ENCODE measurements around the gene CX3CL1.
"Not testable (repeated sequence)": the region's sequence is repeated elsewhere in the genome, so short reads cannot be mapped to it uniquely, and the experiment has no call there.

DNA sequence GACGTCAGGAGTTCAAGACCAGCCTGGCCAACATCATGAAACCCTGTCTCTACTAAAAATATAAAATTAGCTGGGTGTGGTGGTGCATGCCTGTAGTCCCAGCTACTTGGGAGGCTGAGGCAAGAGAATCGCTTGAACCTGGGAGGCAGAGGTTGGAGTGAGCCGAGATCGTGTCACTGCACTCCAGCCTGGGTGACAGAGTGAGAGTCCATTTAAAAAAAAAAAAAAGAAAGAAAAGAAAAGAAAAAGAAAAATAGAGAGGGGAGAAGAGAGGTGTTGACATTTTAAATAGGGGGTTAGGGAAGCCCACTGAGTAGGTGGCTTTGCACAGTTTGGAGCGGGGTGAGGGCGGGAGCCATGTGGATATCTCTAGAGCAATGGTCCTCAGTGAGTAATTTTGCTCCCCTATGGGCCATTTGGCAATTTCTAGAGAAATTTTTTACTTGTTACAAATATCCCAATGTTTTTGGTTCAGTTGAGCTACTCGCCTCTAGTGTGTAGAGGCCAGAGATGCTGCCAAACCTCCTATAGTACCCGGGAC lies 2.7 kb downstream of the CX3CL1 start:
- TF ChIP-seq POLR2AphosphoS5 (IDR thresholded peaks at IDR 0.05; ENCODE audit: borderline replicate concordance, low read depth, low read length); EZH2 (IDR thresholded peaks at IDR 0.05): not testable (repeated sequence)

Measured in SK-N-MC (cell line).